SK-N-SH (cell line): ENCODE measurements around the gene PTPRB. TPM values are rescaled to one million over a fixed set of nuclear protein-coding genes. Genes with fewer than 3 reads are reported as not detected.

Experiments used
- CTCF ChIA-PET: fragments of 300-600, 350-600 bp; formaldehyde crosslinking; extraction: SDS; loops from one replicate; lab custom pipeline; 2021; lab: Yijun Ruan, JAX
- POLR2A ChIA-PET: fragments of 350-600 bp; sonication (Branson Sonifier 250); formaldehyde crosslinking; extraction: SDS; loops from one replicate; lab custom pipeline; 2020; ENCODE audit warnings: antibody characterized with exemption, inconsistent platforms; lab: Yijun Ruan, JAX
- DNase-seq: peaks from one replicate; pipeline ENCODE4 v3.0.0; 2012
- H2AFZ ChIP-seq: fragments of 200-600 bp; sonication (generic); 2 replicates; pipeline ENCODE4 v1.8.1; 2016; ENCODE audit warnings: antibody characterized with exemption, mild to moderate bottlenecking, low read depth
- H3F3A ChIP-seq: fragments of 200-600 bp; sonication (generic); replicated peaks from 2 replicates; pipeline ENCODE3; 2016; ENCODE audit warnings: antibody characterized with exemption, mild to moderate bottlenecking; ENCODE audit not compliant: insufficient read depth
- H3K27ac ChIP-seq, 2 experiments: fragments of 200-500 bp in 1 of 2; fragments of 200-600 bp in 1 of 2; sonication (Bioruptor generic) in 1 of 2; sonication (generic), shearing (Covaris generic) in 1 of 2; 2 replicates each; pipeline versions ENCODE4 v1.5.1 to v1.6.1; 2014 to 2016; ENCODE audit warnings: low read depth in 2 of 2, inconsistent platforms in 1 of 2, low read length in 1 of 2, mild to moderate bottlenecking in 1 of 2, mixed read lengths in 1 of 2
- H3K27me3 ChIP-seq: fragments of 200-600 bp; sonication (generic), shearing (Covaris generic); 2 replicates; pipeline ENCODE4 v1.6.1; 2016; ENCODE audit warnings: mixed run types; ENCODE audit not compliant: insufficient read depth
- H3K36me3 ChIP-seq, 2 experiments: fragments of 200-500 bp in 1 of 2; fragments of 200-600 bp in 1 of 2; sonication (Bioruptor generic) in 1 of 2; sonication (generic) in 1 of 2; replicated peaks in 1 of 2; 2 replicates each; pipeline versions ENCODE3 to v1.5.1; 2014 to 2016; ENCODE audit warnings: low read length in 1 of 2, mild to moderate bottlenecking in 1 of 2; ENCODE audit not compliant: insufficient read depth in 2 of 2, control insufficient read depth in 1 of 2
- H3K4me1 ChIP-seq, 2 experiments: fragments of 200-500 bp in 1 of 2; fragments of 200-600 bp in 1 of 2; sonication (Bioruptor generic) in 1 of 2; sonication (generic), shearing (Covaris generic) in 1 of 2; 2 replicates each; pipeline versions ENCODE4 v1.5.1 to v1.6.1; 2014 to 2016; ENCODE audit warnings: low read depth in 1 of 2, low read length in 1 of 2, mixed run types in 1 of 2; ENCODE audit not compliant: insufficient read depth in 2 of 2, control insufficient read depth in 1 of 2
- H3K4me2 ChIP-seq: fragments of 200-600 bp; sonication (generic), shearing (Covaris generic); 2 replicates; pipeline ENCODE4 v1.6.1; 2017; ENCODE audit warnings: mixed run types
- H3K4me3 ChIP-seq, 2 experiments: fragments of 200-500 bp in 1 of 2; fragments of 200-600 bp in 1 of 2; sonication (Bioruptor generic) in 1 of 2; sonication (generic), shearing (Covaris generic) in 1 of 2; 2 replicates each; pipeline versions ENCODE4 v1.5.1 to v1.8.1; 2014 to 2016; ENCODE audit warnings: low read depth in 2 of 2, inconsistent platforms in 1 of 2, low read length in 1 of 2, mild to moderate bottlenecking in 1 of 2, mixed read lengths in 1 of 2, moderate library complexity in 1 of 2
- H3K79me2 ChIP-seq: fragments of 200-600 bp; sonication (generic); 2 replicates; pipeline ENCODE4 v1.8.1; 2017; ENCODE audit warnings: mild to moderate bottlenecking; ENCODE audit not compliant: insufficient read depth
- H3K9ac ChIP-seq: fragments of 200-600 bp; sonication (generic); 2 replicates; pipeline ENCODE4 v1.6.1; 2017; ENCODE audit warnings: mixed run types
- H3K9me2 ChIP-seq: fragments of 200-600 bp; sonication (generic); 2 replicates; pipeline ENCODE4 v1.6.1; 2017; ENCODE audit warnings: mixed run types
- H3K9me3 ChIP-seq: fragments of 200-600 bp; sonication (generic); 2 replicates; pipeline ENCODE4 v1.6.1; 2017; ENCODE audit warnings: mixed run types, mild to moderate bottlenecking, moderate library complexity
- H4K20me1 ChIP-seq: fragments of 200-600 bp; sonication (generic); 2 replicates; pipeline ENCODE4 v1.6.1; 2017; ENCODE audit warnings: mild to moderate bottlenecking, mixed run types; ENCODE audit not compliant: insufficient read depth
- CTCF ChIP-seq: fragments of 200-600 bp; sonication (generic); IDR thresholded peaks from 2 replicates; pipeline ENCODE4 v1.6.1; 2017; ENCODE audit warnings: antibody characterized with exemption, mild to moderate bottlenecking, moderate library complexity
- FOSL2 ChIP-seq: IDR thresholded peaks from 2 replicates; pipeline ENCODE4 v1.4.0; 2012; ENCODE audit warnings: low read depth, mild to moderate bottlenecking, moderate library complexity, borderline replicate concordance
- FOXJ3 ChIP-seq: sonication (generic); formaldehyde crosslinking; IDR thresholded peaks from 2 replicates; pipeline ENCODE4 v1.5.1; 2020; ENCODE audit warnings: mild to moderate bottlenecking, missing genetic modification reagents
- FOXM1 ChIP-seq: IDR thresholded peaks from 2 replicates; pipeline ENCODE4 v1.4.0; 2012; ENCODE audit warnings: low read depth, mild to moderate bottlenecking
- GATA2 ChIP-seq: sonication (generic); formaldehyde crosslinking; IDR thresholded peaks from 2 replicates; pipeline ENCODE4 v1.5.0; 2020; ENCODE audit warnings: mild to moderate bottlenecking, missing genetic modification reagents
- JUND ChIP-seq: IDR thresholded peaks from 2 replicates; pipeline ENCODE4 v1.4.0; 2012
- MEF2A ChIP-seq: IDR thresholded peaks from 2 replicates; pipeline ENCODE4 v1.4.0; 2012; ENCODE audit warnings: low read depth, borderline replicate concordance
- NRF1 ChIP-seq: IDR thresholded peaks from 2 replicates; pipeline ENCODE4 v1.6.1; 2012; ENCODE audit warnings: low read depth, mild to moderate bottlenecking, low read length
- POLR2AphosphoS5 ChIP-seq: IDR thresholded peaks from 2 replicates; pipeline ENCODE4 v1.6.1; 2012; ENCODE audit warnings: low read depth, low read length
- REST ChIP-seq: IDR thresholded peaks from 2 replicates; pipeline ENCODE4 v1.6.1; 2012; ENCODE audit warnings: mild to moderate bottlenecking, low read depth, low read length, moderate library complexity
- RXRA ChIP-seq: IDR thresholded peaks from 2 replicates; pipeline ENCODE4 v1.4.0; 2012; ENCODE audit warnings: low read depth, mild to moderate bottlenecking, borderline replicate concordance
- SIN3A ChIP-seq: IDR thresholded peaks from 2 replicates; pipeline ENCODE4 v1.6.1; 2012; ENCODE audit warnings: low read depth, mild to moderate bottlenecking, low read length, moderate library complexity, borderline replicate concordance
- TAF1 ChIP-seq: IDR thresholded peaks from 2 replicates; pipeline ENCODE4 v1.6.1; 2012; ENCODE audit warnings: low read depth, mild to moderate bottlenecking, low read length, moderate library complexity, borderline replicate concordance
- TCF12 ChIP-seq: IDR thresholded peaks from 2 replicates; pipeline ENCODE4 v1.4.0; 2012
- TEAD4 ChIP-seq: IDR thresholded peaks from 2 replicates; pipeline ENCODE4 v1.4.0; 2012; ENCODE audit warnings: mild to moderate bottlenecking, borderline replicate concordance; ENCODE audit not compliant: insufficient read depth
- YY1 ChIP-seq: IDR thresholded peaks from 2 replicates; pipeline ENCODE4 v1.4.0; 2012; ENCODE audit warnings: low read depth, mild to moderate bottlenecking
- WGBS: methylation state at CpG from one replicate; pipeline ENCODE4 v1.1.6; 2017; ENCODE audit warnings: low lambda C conversion rate; 5-methylcytosine and 5-hydroxymethylcytosine counted together
- polyA plus RNA-seq, 3 experiments: library from polyadenylated mRNA; depleted of rRNA; stranded (reverse); fragments of >200 nt; gene quantifications; 2 replicates each; pipeline ENCODE4 v1.2.3, GENCODE V29; 2012
- TF ChIP-seq, protein P1 (sequence below): fragments of 150-350 bp; IDR thresholded peaks from 2 replicates; pipeline ENCODE4 v1.6.1; 2016; ENCODE audit warnings: mild to moderate bottlenecking, low read depth, low read length
- TF ChIP-seq, protein P2 (sequence below): IDR thresholded peaks from 2 replicates; pipeline ENCODE4; 2012
- TF ChIP-seq, protein P3 (sequence below): IDR thresholded peaks from 2 replicates; pipeline ENCODE4 v1.4.0; 2012; ENCODE audit warnings: low read depth

PTPRB gene
- polyA plus RNA-seq, 1 of the 3 experiments (the other 2 are of a cell fraction), result 1.1 TPM

DNA sequence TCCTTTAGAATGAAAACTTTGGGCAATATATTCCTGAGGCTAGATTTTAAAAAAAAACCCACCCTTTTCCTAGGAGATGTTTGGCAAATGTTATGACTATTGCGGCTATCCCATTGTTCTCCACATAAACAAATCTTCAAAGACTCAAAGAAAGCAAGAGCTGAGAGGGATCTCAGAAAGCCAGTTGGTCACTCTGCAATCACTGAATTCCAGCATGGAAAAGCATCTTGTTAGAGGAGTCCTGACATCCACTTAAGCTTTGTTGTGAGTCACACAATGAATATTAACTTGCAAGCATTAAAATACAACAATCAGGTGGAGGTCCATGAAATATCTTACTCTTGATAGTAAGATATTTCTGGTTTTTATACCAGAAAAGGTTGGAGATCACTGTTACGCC lies 11.0 kb upstream of the PTPRB start:
- CTCF ChIA-PET, result no interaction called here
- Histone ChIP-seq H2AFZ (peak overlapping the region; percentile 35; the same call in 1 of the 2 replicates), H3F3A (peaks cover 42% of the 10 kb centered on the region), H3K4me3 (no peak overlapping the region), H3K9me3 (no peaks in the 10 kb centered on the region), H4K20me1 (no peaks in the 10 kb centered on the region), H3K36me3 (no peaks in the 10 kb centered on the region), H3K79me2 (no peaks in the 10 kb centered on the region), H3K27me3 (no peaks in the 10 kb centered on the region), H3K27ac (peak overlapping the region; percentile 88 to 98), H3K9me2 (no peaks in the 10 kb centered on the region), H3K4me1 (peaks cover 0 to 49% of the 10 kb centered on the region in 2 experiments; a peak in 3 of 4 replicates), H3K4me2 (peak overlapping the region; percentile 47), H3K9ac (peak overlapping the region; percentile 69; the same call in 1 of the 2 replicates)
- POLR2A ChIA-PET, result no interaction called here
- 95% methylated on average over 2 of the region's 2 CpGs for WGBS
- TF ChIP-seq REST (no peak), GATA2 (CRISPR knock-in tag) (no peak), FOSL2 (peak; percentile 20; the same call in 1 of the 2 replicates), TCF12 (no peak), FOXM1 (0 out of 2 replicates have a peak, but pooled peaks have one; percentile 7), TEAD4 (no peak)
- TF ChIP-seq, protein P1, sequence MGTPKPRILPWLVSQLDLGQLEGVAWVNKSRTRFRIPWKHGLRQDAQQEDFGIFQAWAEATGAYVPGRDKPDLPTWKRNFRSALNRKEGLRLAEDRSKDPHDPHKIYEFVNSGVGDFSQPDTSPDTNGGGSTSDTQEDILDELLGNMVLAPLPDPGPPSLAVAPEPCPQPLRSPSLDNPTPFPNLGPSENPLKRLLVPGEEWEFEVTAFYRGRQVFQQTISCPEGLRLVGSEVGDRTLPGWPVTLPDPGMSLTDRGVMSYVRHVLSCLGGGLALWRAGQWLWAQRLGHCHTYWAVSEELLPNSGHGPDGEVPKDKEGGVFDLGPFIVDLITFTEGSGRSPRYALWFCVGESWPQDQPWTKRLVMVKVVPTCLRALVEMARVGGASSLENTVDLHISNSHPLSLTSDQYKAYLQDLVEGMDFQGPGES, result no peak
- TF ChIP-seq, protein P2, sequence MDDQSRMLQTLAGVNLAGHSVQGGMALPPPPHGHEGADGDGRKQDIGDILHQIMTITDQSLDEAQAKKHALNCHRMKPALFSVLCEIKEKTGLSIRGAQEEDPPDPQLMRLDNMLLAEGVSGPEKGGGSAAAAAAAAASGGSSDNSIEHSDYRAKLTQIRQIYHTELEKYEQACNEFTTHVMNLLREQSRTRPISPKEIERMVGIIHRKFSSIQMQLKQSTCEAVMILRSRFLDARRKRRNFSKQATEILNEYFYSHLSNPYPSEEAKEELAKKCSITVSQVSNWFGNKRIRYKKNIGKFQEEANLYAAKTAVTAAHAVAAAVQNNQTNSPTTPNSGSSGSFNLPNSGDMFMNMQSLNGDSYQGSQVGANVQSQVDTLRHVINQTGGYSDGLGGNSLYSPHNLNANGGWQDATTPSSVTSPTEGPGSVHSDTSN, result no peak
- DNase-seq, result no peak

GRCh38 chr12:70646850-70647249 lies 9.6 kb upstream of the PTPRB start:
- Histone ChIP-seq H3K4me1 (peaks cover 0 to 42% of the 10 kb centered on the region in 2 experiments; a peak in 3 of 4 replicates), H3K27ac (peak overlapping the region; percentile 88 to 98)
- TF ChIP-seq CTCF (no peak), YY1 (peak; percentile 19; the same call in 1 of the 2 replicates), JUND (peak; percentile 84), POLR2AphosphoS5 (peak; percentile 74; the same call in 1 of the 2 replicates), TAF1 (no peak), MEF2A (peak; percentile 62; the same call in 1 of the 2 replicates), FOSL2 (peak; percentile 94), SIN3A (no peak), FOXJ3 (CRISPR knock-in tag) (no peak), NRF1 (no peak), FOXM1 (peak; percentile 83), RXRA (peak; percentile 85)
- TF ChIP-seq, protein P1, result no peak
- TF ChIP-seq, protein P3, sequence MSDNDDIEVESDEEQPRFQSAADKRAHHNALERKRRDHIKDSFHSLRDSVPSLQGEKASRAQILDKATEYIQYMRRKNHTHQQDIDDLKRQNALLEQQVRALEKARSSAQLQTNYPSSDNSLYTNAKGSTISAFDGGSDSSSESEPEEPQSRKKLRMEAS, result peak; percentile 47; the same call in 1 of the 2 replicates

More at GRCh38 chr12:70646850-70647249, 9.6 kb upstream of the PTPRB start:
- H3K4me3 ChIP-seq, result no peak overlapping the region
- 0% methylated on average over 1 of the region's 1 CpG for WGBS
- no peaks in the 10 kb centered on the region for H3K79me2 ChIP-seq
- no peaks in the 10 kb centered on the region for H3K27me3 ChIP-seq
- peaks cover 42% of the 10 kb centered on the region for H3F3A ChIP-seq
- H2AFZ ChIP-seq, result no peak overlapping the region
- no peaks in the 10 kb centered on the region for H3K9me2 ChIP-seq
- H4K20me1 ChIP-seq, result no peaks in the 10 kb centered on the region
- H3K9me3 ChIP-seq, result no peaks in the 10 kb centered on the region
- no peak for DNase-seq
- peak overlapping the region; percentile 69 for H3K9ac ChIP-seq
- ChIA-PET POLR2A (no interaction called here), CTCF (no interaction called here)
- peak overlapping the region; percentile 64 for H3K4me2 ChIP-seq
- no peaks in the 10 kb centered on the region for H3K36me3 ChIP-seq
